DMS53 (cell line): ENCODE data around the gene DOCK1.
A peak's percentile ranks its signal among the peaks of the same experiment; 100 is the strongest.

Source experiments
- DNase-seq: peaks from one replicate; lab custom pipeline; 2025; lab: John Stamatoyannopoulos, UW

The DOCK1 gene

DNA sequence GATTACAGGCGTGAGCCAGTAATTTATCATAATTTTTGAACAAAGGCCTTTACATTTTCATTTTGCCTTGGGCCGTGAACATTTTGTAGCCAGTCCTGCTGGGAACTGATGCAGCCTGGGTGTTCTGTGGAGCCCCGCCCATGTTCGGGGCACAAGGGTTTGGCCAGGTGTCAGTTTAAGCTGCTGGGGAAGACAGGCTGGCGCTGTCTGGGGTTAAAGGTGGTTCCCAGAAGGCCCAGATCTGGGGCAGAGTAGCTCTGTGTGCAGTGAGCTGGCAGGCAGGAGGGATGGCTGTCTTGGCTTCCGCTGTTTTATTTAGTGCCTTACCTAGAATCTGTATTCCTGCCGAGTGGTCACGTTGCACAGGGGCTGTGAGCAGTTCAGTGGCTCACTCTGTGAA is 50.2 kb downstream of the DOCK1 start:
- no peak for DNase-seq

DNA sequence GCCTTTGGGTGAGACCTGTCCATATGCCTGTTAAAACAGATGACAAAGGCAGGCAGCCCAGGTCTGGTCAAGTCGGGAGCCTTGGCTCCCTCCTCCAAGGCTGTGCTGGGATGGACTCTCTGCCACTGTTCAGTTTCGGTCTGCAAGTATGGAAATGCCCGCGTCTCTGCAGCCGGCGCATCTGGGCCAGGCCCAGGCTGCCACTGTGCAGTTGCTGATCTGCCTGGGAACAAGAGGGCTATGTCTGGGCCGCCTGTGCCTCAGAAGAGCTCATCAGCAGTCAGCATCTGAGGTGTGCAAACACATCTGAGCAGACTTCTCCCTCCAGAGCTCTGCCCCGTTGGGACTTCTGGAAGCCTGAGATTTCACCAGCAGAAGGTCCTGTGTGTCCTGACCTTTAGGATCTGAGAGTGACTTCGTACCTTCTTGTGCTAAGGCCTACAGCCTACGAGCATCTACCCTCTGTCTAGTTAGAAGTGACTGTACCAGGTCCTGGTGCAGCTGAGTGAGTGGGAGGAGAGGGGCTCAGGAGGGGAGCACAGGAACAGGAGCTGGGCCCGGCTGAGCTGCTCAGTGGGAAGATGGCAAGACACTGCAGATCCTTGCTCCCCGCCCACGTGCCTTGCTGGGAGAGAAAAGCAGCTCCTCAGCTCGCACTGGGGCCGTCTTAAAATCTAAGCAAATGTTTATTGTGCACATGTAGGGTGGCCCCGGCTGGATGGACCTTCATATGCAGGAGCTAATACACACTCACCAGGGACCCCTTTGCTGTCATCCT is 50.9 kb downstream of the DOCK1 start:
- DNase-seq = no peak

DNA sequence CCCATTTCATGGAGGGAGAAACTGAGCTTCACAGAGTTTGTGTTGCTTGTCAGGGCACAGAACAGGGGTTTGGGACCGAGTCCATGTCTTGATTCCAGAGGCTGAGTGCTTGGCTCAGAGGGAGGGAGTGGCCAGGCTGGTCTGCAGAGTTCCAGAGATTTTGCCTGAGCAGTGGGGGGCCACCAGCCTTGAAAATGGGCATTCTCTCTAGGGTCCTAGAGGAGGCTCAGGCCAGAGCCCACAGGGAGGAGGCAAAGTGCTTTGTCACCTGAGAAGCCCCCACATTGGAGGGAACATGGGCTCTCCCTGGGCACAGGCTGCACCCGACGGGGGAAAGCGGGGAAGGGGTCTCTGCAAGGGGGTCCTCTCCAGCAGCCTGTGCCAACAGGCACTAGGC is 51.5 kb downstream of the DOCK1 start:
- DNase-seq = no peak

DNA sequence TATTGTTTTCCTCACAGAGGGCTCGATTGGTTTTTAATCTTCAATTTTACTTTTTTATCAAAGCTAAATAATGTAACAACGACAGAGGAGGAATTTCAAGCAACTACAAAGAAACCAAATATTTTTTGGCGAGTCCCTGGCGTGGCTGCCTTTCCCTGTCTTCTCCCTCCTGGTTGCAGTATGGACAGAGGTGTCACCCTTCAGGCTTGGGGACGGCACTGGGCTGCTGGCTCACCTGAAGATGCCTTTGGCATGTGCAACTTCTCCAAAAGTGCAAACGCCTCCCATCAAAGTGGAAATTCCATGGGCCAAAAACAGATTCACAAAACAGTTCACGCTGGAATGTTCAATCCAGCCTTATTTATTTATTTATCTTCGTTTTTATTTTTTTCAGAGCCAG is 51.9 kb downstream of the DOCK1 start:
- no peak for DNase-seq

DNA sequence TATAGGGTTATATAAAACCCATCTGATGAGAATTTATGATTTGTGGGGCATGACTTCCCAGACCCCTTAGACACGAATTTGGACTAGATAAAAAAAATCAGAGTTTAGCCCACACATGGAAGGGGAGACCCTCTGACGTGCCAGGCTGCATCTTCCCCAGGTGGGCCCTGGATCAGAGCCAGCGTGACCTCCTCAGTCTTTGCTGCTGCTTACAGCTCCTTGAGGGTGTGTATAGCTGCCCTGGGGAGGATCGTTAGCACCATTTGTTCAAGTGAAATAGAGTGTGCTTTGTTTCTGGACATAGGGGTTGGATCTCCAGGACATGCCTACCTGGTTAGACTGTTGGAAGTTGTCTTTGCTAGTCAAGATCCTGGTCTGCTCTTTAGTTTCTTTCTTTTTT is 54.2 kb downstream of the DOCK1 start:
- no peak for DNase-seq

DNA sequence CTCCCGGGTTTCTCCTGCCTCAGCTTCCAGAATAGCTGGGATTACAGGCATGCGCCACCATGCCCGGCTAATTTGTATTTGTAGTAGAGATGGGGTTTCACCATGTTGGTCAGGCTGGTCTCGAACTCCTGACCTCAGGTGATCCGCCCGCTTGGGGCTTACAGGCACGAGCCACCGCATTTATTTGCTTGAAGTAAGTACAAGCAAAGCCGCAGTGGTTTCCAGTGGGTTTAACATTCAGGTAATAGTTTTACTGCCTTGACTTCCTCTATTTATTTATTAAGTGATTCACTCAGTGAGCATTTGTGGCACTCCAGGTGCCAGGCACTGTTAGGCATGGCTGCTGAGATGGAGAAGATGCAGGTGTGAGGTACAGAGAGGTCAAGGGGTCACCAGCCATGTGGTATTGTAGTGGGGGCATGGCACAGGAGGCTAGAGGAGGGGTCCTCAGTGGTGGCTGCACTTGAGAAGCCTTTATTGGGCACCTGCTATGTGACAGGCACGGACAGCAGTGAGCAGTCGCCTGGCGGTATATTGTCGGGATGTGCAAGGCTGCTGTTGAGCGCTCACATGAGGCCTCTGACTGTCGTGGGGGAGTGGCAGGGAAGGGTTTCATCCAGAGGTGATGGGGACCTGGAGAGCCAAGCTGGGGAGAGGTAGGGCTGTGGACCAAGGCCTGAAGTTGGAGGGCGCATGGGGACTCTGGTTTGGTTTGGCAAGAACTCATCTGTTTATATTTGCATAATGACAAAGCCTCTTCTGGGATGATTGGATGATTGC is 54.9 kb downstream of the DOCK1 start:
- DNase-seq = peak; percentile 15

DNA sequence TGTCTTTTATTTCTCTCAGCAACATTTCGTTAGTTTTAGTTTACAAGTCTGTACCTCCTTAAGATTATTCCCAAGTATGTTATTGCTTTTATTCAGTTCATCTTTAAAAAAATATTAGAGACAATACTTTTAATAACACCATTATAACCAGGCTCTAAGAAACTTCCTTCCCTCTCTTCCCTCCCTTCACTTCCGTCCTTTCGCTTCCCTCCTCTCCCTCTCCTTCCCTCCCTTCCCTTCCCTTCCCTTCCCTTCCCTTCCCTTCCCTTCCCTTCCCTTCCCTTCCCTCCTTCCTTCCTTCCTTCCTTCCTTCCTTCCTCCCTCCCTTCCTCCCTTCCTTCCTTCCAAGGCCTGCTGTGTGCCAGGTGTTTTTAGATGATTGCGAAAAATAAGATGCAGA is 58.1 kb downstream of the DOCK1 start:
- DNase-seq = no peak

- no peak for DNase-seq
These were observed 59.0 kb downstream of the DOCK1 start for GRCh38 chr10:126964190-126964589.

DNA sequence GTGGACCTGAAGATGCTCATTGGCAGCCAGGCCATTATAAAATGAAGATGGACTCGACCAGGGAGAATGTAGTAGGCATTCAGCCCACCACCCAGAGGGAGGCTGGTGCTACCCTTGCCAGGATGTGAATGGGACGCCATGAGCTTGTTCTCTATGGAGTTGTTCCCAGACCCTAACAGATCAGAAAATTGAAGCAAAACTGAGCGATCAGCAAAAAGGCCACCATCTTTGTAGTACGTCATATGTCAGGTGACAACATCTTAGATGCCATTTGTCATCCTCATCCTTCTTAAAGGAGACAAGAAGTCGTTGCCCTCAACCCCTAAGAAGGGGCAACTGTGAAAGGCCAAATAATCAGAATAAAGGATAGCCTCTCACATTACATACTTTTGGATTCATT is 61.7 kb downstream of the DOCK1 start:
- no peak for DNase-seq

- DNase-seq = peak; percentile 50
These were observed 64.1 kb downstream of the DOCK1 start for GRCh38 chr10:126969310-126969709.

DNA sequence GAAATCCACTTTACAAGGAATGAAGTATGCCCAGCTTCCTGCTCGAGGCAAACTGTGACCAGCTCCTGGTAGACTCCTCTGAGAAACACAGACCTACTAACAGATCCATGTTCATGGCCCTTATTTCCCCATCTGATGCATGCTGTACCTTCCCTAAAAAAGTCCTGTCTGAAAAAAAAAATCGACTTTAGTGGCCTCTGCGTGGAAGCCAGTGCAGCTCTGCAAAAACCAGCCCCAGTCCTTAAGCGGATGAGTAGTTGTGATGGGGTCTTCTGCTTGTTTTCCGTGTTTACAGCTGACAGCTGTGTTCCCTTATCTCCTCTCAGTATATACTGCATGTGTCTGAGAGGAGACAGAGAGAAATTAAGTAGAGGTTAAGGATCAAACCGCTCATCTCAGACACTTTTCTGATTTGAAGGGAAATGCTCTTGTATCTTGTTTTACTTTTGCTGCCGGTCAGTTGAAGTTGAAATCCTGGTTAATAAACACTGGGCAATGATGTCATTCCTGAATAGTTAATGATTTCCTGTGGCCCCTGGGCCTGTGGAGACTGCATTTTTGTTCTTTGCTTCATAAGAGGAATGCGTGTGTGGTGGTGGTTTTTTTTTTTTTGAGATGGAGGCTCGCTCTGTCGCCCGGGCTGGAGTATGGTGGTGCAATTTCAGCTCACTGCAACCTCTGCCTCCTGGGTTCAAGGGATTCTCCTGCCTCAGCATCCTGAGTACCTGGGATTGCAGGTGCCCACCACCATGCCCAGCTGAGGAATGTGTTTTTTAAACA is 67.6 kb downstream of the DOCK1 start:
- peak; percentile 71 for DNase-seq

GRCh38 chr10:126975221-126975620 is 70.0 kb downstream of the DOCK1 start:
- no peak for DNase-seq

DNA sequence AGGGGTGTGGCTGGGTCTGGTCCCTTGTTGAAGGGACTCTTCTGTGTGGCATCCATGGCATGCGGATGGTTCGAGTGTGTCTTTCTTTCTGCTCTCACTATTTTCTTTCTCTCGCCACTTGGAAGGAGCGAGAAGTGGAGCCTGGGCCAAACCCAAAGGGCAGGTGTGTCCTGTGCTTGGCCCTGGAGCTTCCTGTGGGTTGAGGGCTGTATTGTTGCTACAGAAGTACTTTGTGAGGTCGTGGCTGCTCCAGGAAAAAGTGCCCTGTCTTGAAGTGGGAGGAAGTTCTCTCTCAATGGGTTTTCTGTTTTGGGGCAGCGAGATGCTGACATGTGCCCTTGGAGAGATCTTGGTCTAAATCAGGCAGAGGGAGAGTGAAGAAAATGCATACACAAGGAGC is 72.0 kb downstream of the DOCK1 start:
- DNase-seq = no peak

- no peak for DNase-seq
These were observed 74.1 kb downstream of the DOCK1 start for GRCh38 chr10:126979311-126979710.

- no peak for DNase-seq
These were observed 88.0 kb downstream of the DOCK1 start for GRCh38 chr10:126993208-126993607.

GRCh38 chr10:126997801-126998590 is 92.8 kb downstream of the DOCK1 start:
- no peak for DNase-seq

DNA sequence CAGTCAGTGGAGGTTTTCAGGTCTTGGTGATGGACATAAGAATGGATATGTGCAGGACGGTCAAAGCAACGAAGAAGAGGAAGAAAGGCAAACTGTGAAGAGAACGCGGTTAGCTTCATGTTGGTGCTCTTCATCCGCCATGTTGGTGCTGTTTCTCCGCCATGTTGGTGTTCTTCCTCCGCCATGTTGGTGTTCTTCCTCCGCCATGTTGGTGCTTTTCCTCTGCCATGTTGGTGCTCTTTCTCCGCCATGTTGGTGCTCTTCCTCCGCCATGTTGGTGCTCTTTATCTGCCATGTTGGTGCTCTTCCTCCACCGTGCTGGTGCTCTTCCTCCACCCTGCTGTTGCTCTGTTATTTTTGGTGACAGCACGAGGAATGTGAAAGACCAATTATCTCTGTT is 95.4 kb downstream of the DOCK1 start:
- DNase-seq = no peak

DNA sequence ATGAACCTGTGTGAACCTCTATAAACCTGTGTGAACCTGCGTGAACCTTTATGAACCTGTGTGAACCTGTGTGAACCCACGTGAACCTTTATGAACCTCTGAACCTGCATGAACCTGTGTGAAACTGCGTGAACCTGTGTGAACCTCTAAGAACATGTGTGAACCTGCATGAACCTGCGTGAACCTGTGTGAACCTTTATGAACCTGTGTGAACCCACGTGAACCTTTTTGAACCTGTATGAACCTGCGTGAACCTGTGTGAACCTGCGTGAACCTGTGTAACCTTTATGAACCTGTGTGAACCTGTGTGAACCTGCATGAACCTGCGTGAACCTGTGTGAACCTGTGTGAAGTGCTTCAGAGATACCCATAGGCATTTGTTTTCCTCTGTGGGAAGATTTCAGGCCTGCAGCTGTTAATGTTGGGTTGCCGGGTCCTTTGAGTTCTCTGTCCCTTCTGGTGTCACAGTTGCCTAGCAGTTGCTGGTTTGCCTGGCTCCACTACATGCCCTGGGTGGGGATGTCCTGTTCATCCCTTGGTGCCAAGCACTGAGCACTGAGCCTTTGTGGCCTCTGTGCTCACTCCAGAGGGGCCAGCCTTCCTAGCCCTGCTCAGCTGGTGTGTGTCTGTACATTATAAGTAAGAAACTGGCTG is 97.9 kb downstream of the DOCK1 start:
- peak; percentile 5 for DNase-seq

DNA sequence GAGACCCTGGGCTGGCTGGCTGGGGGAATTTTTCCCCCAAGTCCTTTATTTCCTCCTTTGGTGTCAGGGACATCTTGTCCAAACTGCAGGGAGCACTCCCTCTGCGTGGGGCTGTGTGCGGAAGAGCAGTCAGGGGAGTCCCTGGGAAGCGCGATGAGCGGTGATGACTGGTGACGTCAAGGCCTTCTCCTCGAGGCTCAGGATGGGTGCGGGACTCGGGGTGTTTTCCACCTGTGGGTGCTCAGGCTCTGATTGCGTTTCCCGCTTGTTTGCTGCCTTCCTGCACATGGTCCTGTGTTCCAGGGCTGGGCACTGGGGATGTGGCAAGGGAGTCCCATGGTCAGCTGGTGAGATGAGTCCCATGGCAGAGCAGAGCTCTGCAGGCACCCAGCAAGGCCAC is 101.2 kb downstream of the DOCK1 start:
- no peak for DNase-seq

DNA sequence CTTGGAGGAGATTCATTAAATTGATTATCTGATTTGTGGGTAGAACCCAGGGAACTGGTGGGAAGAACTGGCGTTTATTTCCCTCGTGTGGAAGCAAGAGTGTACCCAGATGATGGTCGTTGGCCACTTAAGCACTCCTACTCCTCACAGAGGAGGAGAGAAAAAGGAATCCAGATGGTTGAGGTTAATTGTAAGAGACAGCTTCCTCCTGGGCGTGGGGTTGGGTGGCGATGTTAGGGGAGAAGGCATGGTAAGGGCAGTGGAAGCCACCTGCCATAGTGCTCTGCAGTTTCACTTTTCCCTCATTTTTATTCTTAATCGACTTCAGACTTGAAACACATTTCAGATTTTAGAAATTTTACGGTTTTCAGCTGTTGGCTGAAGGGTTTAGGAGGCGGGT is 104.1 kb downstream of the DOCK1 start:
- no peak for DNase-seq

GRCh38 chr10:127011174-127011573 is 105.9 kb downstream of the DOCK1 start:
- no peak for DNase-seq
